ENCODE data around the gene DRC1. TPM values are rescaled to one million over a fixed set of nuclear protein-coding genes. Genes with fewer than 3 reads are reported as not detected.

DRC1 gene
- total RNA-seq, 1 experiment from 2014 or later: not detected

Other genes starting within 250 kb of the DRC1 start
- 13.3 TPM for gene GAREM2, start 228.8 kb upstream of the DRC1 start, total RNA-seq (2021; ENCODE audit: unreplicated experiment)
- 101 TPM for gene HADHA, start 157.3 kb upstream of the DRC1 start, total RNA-seq (2021; ENCODE audit: unreplicated experiment)
- 65.5 TPM for gene HADHB, start 157.0 kb upstream of the DRC1 start, total RNA-seq (2021; ENCODE audit: unreplicated experiment)
- 63.3 TPM for gene SELENOI, start 55.8 kb upstream of the DRC1 start, total RNA-seq (2021; ENCODE audit: unreplicated experiment)
- gene ADGRF3, start 55.1 kb upstream of the DRC1 start, total RNA-seq (2021; ENCODE audit: unreplicated experiment): not detected
- gene OTOF, start 76.2 kb downstream of the DRC1 start, total RNA-seq (2021; ENCODE audit: unreplicated experiment): 0.10 TPM
- not detected for gene CIB4, start 239.4 kb downstream of the DRC1 start, total RNA-seq (2021; ENCODE audit: unreplicated experiment)